ENCODE data around the gene RBMY1F. TPM values are rescaled to one million over a fixed set of nuclear protein-coding genes. Genes with fewer than 3 reads are reported as not detected.

RBMY1F gene
- total RNA-seq: not detected in 2 replicates

DNA sequence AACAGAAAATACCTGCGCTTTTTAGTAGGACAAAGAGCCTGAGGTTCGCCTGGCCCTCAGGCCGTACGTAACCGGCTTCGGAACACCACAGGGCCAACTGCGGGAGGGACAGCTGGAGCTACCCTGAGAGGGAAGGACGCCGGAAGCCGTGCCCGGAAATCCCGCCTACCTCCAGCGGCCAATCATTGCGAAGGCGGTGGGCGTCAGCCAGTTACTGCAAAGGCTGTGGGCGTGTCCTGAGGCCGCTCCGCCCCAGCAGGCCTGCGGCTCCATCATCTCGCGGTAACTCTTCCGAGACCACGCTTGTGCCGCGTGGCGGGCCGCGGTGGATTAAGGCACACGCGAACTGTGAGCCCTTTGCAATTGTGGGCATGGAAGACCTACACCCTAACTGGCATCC lies at the start of gene RBMY1F:
Gene RBMY1F, minus strand, starts transcription at position 101 of the 400 bp plus-strand sequence. CDS start 1,954 bp downstream, outside the sequence.

Other genes starting within 250 kb of the RBMY1F start
- not detected in 2 replicates for gene RBMY1J, start 220.5 kb upstream of the RBMY1F start, total RNA-seq

Measured in bladder microvascular endothelial cell (primary cell).